Colonic mucosa (tissue), 4 donors: ENCODE results near the gene TPRG1L. TPM values are rescaled to one million over a fixed set of nuclear protein-coding genes. Genes with fewer than 3 reads are reported as not detected.

Source experiments
- DNase-seq: peaks from one replicate; pipeline ENCODE4 v3.0.0-alpha.2; 2020
- H3K27ac ChIP-seq: fragments of 200-600 bp; one replicate; pipeline ENCODE4 v1.8.0; 2021
- H3K27me3 ChIP-seq: fragments of 200-600 bp; one replicate; pipeline ENCODE4 v1.8.0; 2021
- H3K36me3 ChIP-seq: fragments of 200-600 bp; one replicate; pipeline ENCODE4 v1.8.0; 2021
- H3K4me1 ChIP-seq: fragments of 200-600 bp; one replicate; pipeline ENCODE4 v1.8.0; 2021; ENCODE audit warnings: mild to moderate bottlenecking
- H3K4me3 ChIP-seq: fragments of 200-600 bp; one replicate; pipeline ENCODE4 v1.8.0; 2021
- H3K9ac ChIP-seq, 2 donors: one replicate each; pipeline ENCODE4 v1.7.0; 2013; ENCODE audit warnings: control low read depth in 2 of 2, low read depth in 2 of 2, low read length in 2 of 2
- H3K9me3 ChIP-seq: fragments of 200-600 bp; one replicate; pipeline ENCODE4 v1.8.0; 2021
- CTCF ChIP-seq: fragments of 200-600 bp; IDR thresholded peaks from one replicate; pipeline ENCODE4 v1.8.0; 2022; ENCODE audit warnings: antibody characterized with exemption, mild to moderate bottlenecking
- intact Hi-C: fragments of 100-400 bp; cut with DNase I; formaldehyde crosslinking; loops from one replicate; pipeline ENCODE4 v1.14.1; 2022
- total RNA-seq, 2 donors: library from RNA; stranded (reverse); fragmentation: NEBNext Ultra II Directional in 1 of 2; extraction: Animal tissue kit (Norgen Biotek cat#: 25700) in 1 of 2; gene quantifications; one replicate each; pipeline ENCODE4 v1.2.1, GENCODE V29; 2021
- donor health status: healthy.
- donor health status: DM: no; HTN: no; CAD: no.
- donor health status: DM: no; HTN: no; CAD: no.

Gene TPRG1L
- total RNA-seq, 2 donors from 2014 or later, result 63.0 to 81.5 TPM

DNA sequence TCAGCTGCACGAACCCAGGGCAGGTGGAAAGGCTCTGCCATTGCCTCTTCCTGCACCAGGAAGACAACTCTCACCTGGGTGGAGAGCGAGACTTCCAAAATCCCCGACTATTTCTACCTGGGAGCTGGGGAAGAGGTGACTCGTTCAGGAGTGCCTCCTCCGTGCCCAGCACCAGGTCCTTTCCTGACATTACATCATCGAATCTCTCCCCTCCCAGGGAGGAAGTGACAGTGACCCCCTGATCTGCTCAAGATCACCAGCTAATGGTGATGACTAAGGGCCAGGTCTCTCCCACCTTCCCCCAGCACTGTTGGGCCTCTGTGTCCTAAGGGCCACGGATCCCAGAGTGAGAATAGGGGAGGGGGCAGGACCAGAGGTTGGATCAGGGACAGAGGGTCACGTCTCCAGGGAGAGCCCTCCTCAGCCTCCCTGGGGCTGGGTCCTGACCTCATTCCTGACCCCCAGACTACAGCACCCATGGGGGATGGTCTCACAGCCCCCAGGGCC is 20.3 kb upstream of the TPRG1L start:
- Histone ChIP-seq H3K27ac (no peak overlapping the region), H3K4me1 (no peaks in the 10 kb centered on the region), H3K9ac (no peak overlapping the region), H3K9me3 (no peaks in the 10 kb centered on the region), H3K27me3 (no peaks in the 10 kb centered on the region), H3K36me3 (no peaks in the 10 kb centered on the region), H3K4me3 (no peak overlapping the region)
- no peak for DNase-seq
- TF ChIP-seq CTCF, result no peak
- intact Hi-C loops, result no loop called here

GRCh38 chr1:3604997-3605823 is 19.6 kb upstream of the TPRG1L start:
- no peaks in the 10 kb centered on the region for H3K4me1 ChIP-seq
- H3K9me3 ChIP-seq, result no peaks in the 10 kb centered on the region
- intact Hi-C loops, result no loop called here
- H3K27ac ChIP-seq, result no peak overlapping the region
- TF ChIP-seq CTCF, result no peak
- no peak overlapping the region for H3K9ac ChIP-seq
- no peaks in the 10 kb centered on the region for H3K36me3 ChIP-seq
- no peak overlapping the region for H3K4me3 ChIP-seq
- no peak for DNase-seq
- H3K27me3 ChIP-seq, result no peaks in the 10 kb centered on the region

DNA sequence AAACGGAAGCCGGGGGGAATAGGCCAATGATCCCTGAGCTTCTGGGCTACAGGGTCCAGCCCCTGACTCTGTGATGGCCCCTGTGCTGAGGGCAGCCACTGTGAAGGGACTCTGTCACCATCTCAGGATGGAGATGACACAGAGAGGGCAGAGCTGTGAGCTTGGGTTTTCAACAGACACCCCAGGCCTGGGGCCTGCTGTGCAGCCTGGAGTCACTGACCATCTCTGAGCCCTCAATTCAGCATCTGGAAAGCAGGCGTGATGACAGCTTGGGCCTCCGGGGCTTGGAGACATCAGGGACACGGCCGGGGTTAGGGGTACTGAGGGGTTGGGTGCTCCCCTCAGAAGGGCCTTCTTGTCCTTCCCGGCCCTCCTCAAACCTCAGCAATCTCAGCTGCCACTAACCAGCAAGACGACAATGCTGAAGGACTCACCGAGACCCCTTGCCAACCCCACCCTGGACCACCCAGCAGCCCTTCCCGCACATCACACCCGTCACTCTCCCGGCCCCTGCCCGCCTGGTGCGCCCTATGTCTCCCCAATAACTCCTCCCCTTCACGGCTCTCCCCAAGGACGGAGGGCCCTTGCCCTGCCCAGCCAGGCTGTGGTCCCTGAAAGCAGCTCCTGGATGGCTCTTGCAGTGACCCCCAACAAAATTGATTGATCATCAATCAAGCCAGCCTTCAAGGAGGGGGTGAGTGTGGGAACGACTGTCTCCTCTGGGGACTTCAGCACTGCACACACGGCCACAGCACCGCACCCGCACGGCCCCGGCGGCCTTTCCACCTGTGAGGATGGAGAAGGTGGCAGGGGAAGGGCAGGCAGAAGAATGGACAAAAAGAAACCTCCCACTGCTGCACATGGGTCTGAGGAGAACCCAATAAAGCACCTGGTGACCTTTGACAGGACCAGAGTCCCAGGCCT is 17.8 kb upstream of the TPRG1L start:
- Histone ChIP-seq H3K27me3 (peaks cover 7% of the 10 kb centered on the region), H3K4me1 (peaks cover 8% of the 10 kb centered on the region), H3K9ac (no peak overlapping the region), H3K36me3 (no peaks in the 10 kb centered on the region), H3K4me3 (no peak overlapping the region), H3K27ac (no peak overlapping the region), H3K9me3 (no peaks in the 10 kb centered on the region)
- intact Hi-C loops, result no loop called here
- DNase-seq, result no peak
- TF ChIP-seq CTCF, result no peak

GRCh38 chr1:3607703-3608065 is 17.1 kb upstream of the TPRG1L start:
- no peak for DNase-seq
- TF ChIP-seq CTCF, result no peak

DNA sequence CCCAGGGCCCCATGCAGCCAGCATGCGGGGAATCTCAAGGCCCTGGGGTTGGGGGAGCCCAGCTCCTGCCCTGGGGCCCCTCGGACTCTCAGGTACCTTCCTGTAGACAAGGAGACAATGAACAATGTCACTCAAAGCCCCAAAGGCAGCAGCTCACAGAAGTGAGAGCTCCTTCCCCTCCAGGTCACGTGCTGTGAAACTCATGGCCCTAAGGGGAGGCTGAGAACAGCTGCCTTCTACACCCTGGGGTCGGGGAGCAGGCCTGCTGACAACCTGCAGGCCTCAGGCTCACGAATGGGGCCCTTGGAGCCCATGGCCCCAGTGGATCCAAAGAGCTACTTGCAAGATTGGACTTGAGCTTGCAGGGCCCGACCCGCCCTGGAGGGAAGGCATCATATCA is 16.7 kb upstream of the TPRG1L start:
- H3K27me3 ChIP-seq, result peaks cover 7% of the 10 kb centered on the region
- H3K9ac ChIP-seq, result no peak overlapping the region
- no peak for DNase-seq
- no peak overlapping the region for H3K27ac ChIP-seq
- H3K9me3 ChIP-seq, result no peaks in the 10 kb centered on the region
- H3K36me3 ChIP-seq, result no peaks in the 10 kb centered on the region
- H3K4me3 ChIP-seq, result no peak overlapping the region
- intact Hi-C loops, result no loop called here
- H3K4me1 ChIP-seq, result peaks cover 8% of the 10 kb centered on the region
- no peak for TF ChIP-seq CTCF

More at GRCh38 chr1:3607703-3608065, 17.1 kb upstream of the TPRG1L start:
- Histone ChIP-seq H3K4me1 (peaks cover 8% of the 10 kb centered on the region), H3K4me3 (no peak overlapping the region), H3K9ac (no peak overlapping the region), H3K27ac (no peak overlapping the region), H3K36me3 (no peaks in the 10 kb centered on the region), H3K9me3 (no peaks in the 10 kb centered on the region), H3K27me3 (peaks cover 7% of the 10 kb centered on the region)
- intact Hi-C loops, result no loop called here
